Neural progenitor cell (in vitro differentiated cells): Measurements from ENCODE around the gene CTDSP2. TPM values are rescaled to one million over a fixed set of nuclear protein-coding genes. Genes with fewer than 3 reads are reported as not detected.
"Not testable (repeated sequence)": the region's sequence is repeated elsewhere in the genome, so short reads cannot be mapped to it uniquely, and the experiment has no call there.

Experiments used
- DNase-seq: peaks from one replicate; pipeline ENCODE4 v3.0.0-alpha.2; 2016; ENCODE audit warnings: low spot score
- H2AFZ ChIP-seq: fragments of 200-600 bp; sonication (generic); replicated peaks from 2 replicates; pipeline ENCODE4 v1.6.1; 2016; ENCODE audit warnings: antibody characterized with exemption
- H3F3A ChIP-seq: fragments of 200-600 bp; sonication (generic); 2 replicates; pipeline ENCODE4 v1.6.1; 2016; ENCODE audit warnings: antibody characterized with exemption, low read depth
- H3K27ac ChIP-seq: fragments of 200-600 bp; sonication (generic); 2 replicates; pipeline ENCODE4 v1.5.1; 2016; ENCODE audit warnings: mild to moderate bottlenecking
- H3K27me3 ChIP-seq: fragments of 200-600 bp; sonication (generic); 2 replicates; pipeline ENCODE4 v1.6.1; 2016; ENCODE audit warnings: mild to moderate bottlenecking, moderate library complexity
- H3K36me3 ChIP-seq: fragments of 200-600 bp; sonication (generic); 2 replicates; pipeline ENCODE4 v1.5.1; 2016
- H3K4me1 ChIP-seq: fragments of 200-600 bp; sonication (generic); 2 replicates; pipeline ENCODE4 v1.6.1; 2016; ENCODE audit warnings: mixed run types
- H3K4me2 ChIP-seq: fragments of 200-600 bp; sonication (generic); 2 replicates; pipeline ENCODE4 v1.6.1; 2016
- H3K4me3 ChIP-seq: fragments of 200-600 bp; sonication (generic); 2 replicates; pipeline ENCODE4 v1.5.1; 2016
- H3K79me2 ChIP-seq: fragments of 200-600 bp; sonication (generic); 2 replicates; pipeline ENCODE4 v1.6.1; 2016; ENCODE audit warnings: low read depth
- H3K9ac ChIP-seq: fragments of 200-600 bp; sonication (generic); 2 replicates; pipeline ENCODE4 v1.6.1; 2016
- H3K9me3 ChIP-seq: fragments of 200-600 bp; sonication (generic); 2 replicates; pipeline ENCODE4 v1.5.1; 2016; ENCODE audit warnings: low read depth
- H4K20me1 ChIP-seq: fragments of 200-600 bp; sonication (generic); 2 replicates; pipeline ENCODE4 v1.6.1; 2016; ENCODE audit warnings: low read depth
- H3K27ac Mint-ChIP-seq: 3 replicates; pipeline ENCODE4 v1.8.0; 2021; ENCODE audit warnings: mixed read lengths
- H3K27me3 Mint-ChIP-seq: 2 replicates; pipeline ENCODE4 v1.8.0; 2022; ENCODE audit warnings: low read depth, mild to moderate bottlenecking, inconsistent platforms, moderate library complexity, mixed read lengths; ENCODE audit not compliant: insufficient read depth
- H3K36me3 Mint-ChIP-seq: 3 replicates; pipeline ENCODE4 v1.8.0; 2021; ENCODE audit warnings: mixed read lengths
- H3K4me1 Mint-ChIP-seq: 3 replicates; pipeline ENCODE4 v1.8.0; 2021; ENCODE audit warnings: mixed read lengths
- H3K4me3 Mint-ChIP-seq: 3 replicates; pipeline ENCODE4 v1.8.0; 2021; ENCODE audit warnings: mild to moderate bottlenecking, moderate library complexity, mixed read lengths
- H3K9me3 Mint-ChIP-seq: 3 replicates; pipeline ENCODE4 v1.8.0; 2020; ENCODE audit warnings: mixed read lengths
- CTCF ChIP-seq: fragments of 200-600 bp; sonication (generic); IDR thresholded peaks from 2 replicates; pipeline ENCODE4 v1.5.1; 2017; ENCODE audit warnings: antibody characterized with exemption, mild to moderate bottlenecking
- EZH2 ChIP-seq: fragments of 200-600 bp; sonication (generic); IDR thresholded peaks from 2 replicates; pipeline ENCODE4 v1.6.1; 2017; ENCODE audit warnings: antibody characterized with exemption, mild to moderate bottlenecking, moderate library complexity
- EZH2phosphoT487 ChIP-seq: fragments of 200-600 bp; sonication (generic); IDR thresholded peaks from 2 replicates; pipeline ENCODE4 v1.6.1; 2017; ENCODE audit warnings: antibody characterized with exemption
- total RNA-seq: library from RNA; depleted of rRNA; stranded (reverse); fragments of >200 nt; gene quantifications from 2 replicates; pipeline ENCODE4 v1.2.3, GENCODE V29; 2015; ENCODE audit warnings: low replicate concordance

CTDSP2 gene
- total RNA-seq, 1 donor from 2014 or later, result 43.6 TPM

DNA sequence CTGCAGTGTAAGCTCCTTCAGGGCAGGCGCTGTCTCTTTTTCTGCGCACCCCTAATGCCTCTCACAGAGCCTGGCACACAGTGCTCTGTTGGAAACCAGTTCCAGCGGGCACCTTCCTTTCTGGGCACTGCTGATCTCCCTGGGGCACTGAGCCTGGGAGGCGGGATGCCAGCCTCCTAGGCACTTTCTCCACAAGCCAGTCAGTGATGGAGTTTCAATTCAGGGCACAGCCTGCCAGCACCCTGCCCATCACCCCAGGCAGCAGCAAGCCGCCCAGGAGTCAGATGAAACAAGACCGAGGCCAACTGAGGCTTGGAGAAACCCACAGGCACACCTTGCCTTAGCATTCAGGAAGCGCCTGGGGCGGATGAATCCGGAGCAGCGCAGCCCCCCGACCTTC is 5.7 kb upstream of the CTDSP2 start:
- Histone ChIP-seq H3K4me3 (peak overlapping the region; percentile 43), H2AFZ (peak overlapping the region; percentile 27), H3K9ac (no peak overlapping the region), H4K20me1 (no peaks in the 10 kb centered on the region), H3F3A (peaks cover 31% of the 10 kb centered on the region), H3K79me2 (no peaks in the 10 kb centered on the region), H3K4me1 (peaks cover 25% of the 10 kb centered on the region), H3K36me3 (no peaks in the 10 kb centered on the region), H3K4me2 (peak overlapping the region; percentile 88), H3K27me3 (peaks cover 10% of the 10 kb centered on the region), H3K27ac (no peak overlapping the region), H3K9me3 (no peaks in the 10 kb centered on the region)
- Mint-ChIP-seq H3K27me3 (peaks cover 10% of the 10 kb centered on the region), H3K9me3 (peaks cover 8% of the 10 kb centered on the region), H3K27ac (peak overlapping the region; percentile 4), H3K4me1 (peaks cover 31% of the 10 kb centered on the region), H3K4me3 (peak overlapping the region; percentile 70), H3K36me3 (no peaks in the 10 kb centered on the region)
- no peak for DNase-seq
- no peak for TF ChIP-seq CTCF
- TF ChIP-seq EZH2phosphoT487, result peak; percentile 0

GRCh38 chr12:57851552-57851951 is 5.0 kb upstream of the CTDSP2 start:
- Histone ChIP-seq H3K36me3 (no peaks in the 10 kb centered on the region), H3K4me3 (no peak overlapping the region), H3K9me3 (no peaks in the 10 kb centered on the region), H3K27ac (no peak overlapping the region), H4K20me1 (no peaks in the 10 kb centered on the region), H3K9ac (no peak overlapping the region), H3F3A (peaks cover 33% of the 10 kb centered on the region), H3K79me2 (no peaks in the 10 kb centered on the region), H3K4me2 (peak overlapping the region; percentile 88), H3K4me1 (peaks cover 25% of the 10 kb centered on the region), H3K27me3 (peaks cover 10% of the 10 kb centered on the region), H2AFZ (no peak overlapping the region)
- no peaks in the 10 kb centered on the region for H3K36me3 Mint-ChIP-seq
- no peak for TF ChIP-seq EZH2
- no peak for TF ChIP-seq CTCF
- TF ChIP-seq EZH2phosphoT487, result no peak
- no peak overlapping the region for H3K4me3 Mint-ChIP-seq
- peaks cover 10% of the 10 kb centered on the region for H3K27me3 Mint-ChIP-seq
- peaks cover 5% of the 10 kb centered on the region for H3K9me3 Mint-ChIP-seq
- no peak for DNase-seq
- peak overlapping the region; percentile 4 for H3K27ac Mint-ChIP-seq
- H3K4me1 Mint-ChIP-seq, result peaks cover 33% of the 10 kb centered on the region

- H3K27me3 ChIP-seq, result peaks cover 10% of the 10 kb centered on the region
- Mint-ChIP-seq H3K27ac (peak overlapping the region; percentile 80), H3K4me3 (no peak overlapping the region), H3K36me3 (no peaks in the 10 kb centered on the region), H3K9me3 (no peaks in the 10 kb centered on the region), H3K27me3 (peaks cover 10% of the 10 kb centered on the region), H3K4me1 (peaks cover 33% of the 10 kb centered on the region)
- TF ChIP-seq EZH2 (no peak), CTCF (no peak), EZH2phosphoT487 (no peak)
- H3K9me3 ChIP-seq, result no peaks in the 10 kb centered on the region
- peaks cover 39% of the 10 kb centered on the region for H3F3A ChIP-seq
- H3K4me3 ChIP-seq, result no peak overlapping the region
- peaks cover 3% of the 10 kb centered on the region for H3K79me2 ChIP-seq
- no peak overlapping the region for H3K4me2 ChIP-seq
- H3K27ac ChIP-seq, result no peak overlapping the region
- H3K36me3 ChIP-seq, result no peaks in the 10 kb centered on the region
- H3K9ac ChIP-seq, result no peak overlapping the region
- H4K20me1 ChIP-seq, result no peaks in the 10 kb centered on the region
- peak; percentile 17 for DNase-seq
- H3K4me1 ChIP-seq, result peaks cover 25% of the 10 kb centered on the region
- no peak overlapping the region for H2AFZ ChIP-seq
Observed at GRCh38 chr12:57850854-57851430, 4.4 kb upstream of the CTDSP2 start.

DNA sequence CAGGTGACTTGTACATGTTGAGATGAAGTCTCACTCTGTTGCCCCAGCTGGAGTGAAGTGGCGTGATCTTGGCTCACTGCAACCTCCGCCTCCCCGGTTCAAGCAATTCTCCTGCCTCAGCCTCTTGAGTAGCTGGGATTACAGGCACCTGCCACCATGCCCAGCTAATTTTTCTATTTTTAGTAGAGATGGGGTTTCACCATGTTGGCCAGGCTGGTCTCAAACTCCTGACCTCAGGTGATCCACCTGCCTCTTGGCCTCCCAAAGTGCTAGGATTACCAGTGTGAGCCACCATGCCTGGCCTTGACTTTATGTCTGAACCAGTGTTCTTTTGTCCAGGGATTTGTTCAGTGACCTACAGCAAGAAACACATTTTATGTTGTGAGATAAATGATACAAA is 2.9 kb upstream of the CTDSP2 start:
- H3F3A ChIP-seq, result peaks cover 43% of the 10 kb centered on the region
- H3K9me3 ChIP-seq, H3K36me3 Mint-ChIP-seq, H3K4me2 ChIP-seq, H3K27ac ChIP-seq, H3K4me3 Mint-ChIP-seq, H3K27ac Mint-ChIP-seq, H3K4me3 ChIP-seq, H3K9me3 Mint-ChIP-seq, H2AFZ ChIP-seq, H3K9ac ChIP-seq, DNase-seq, H3K36me3 ChIP-seq: not testable (repeated sequence)
- peaks cover 10% of the 10 kb centered on the region for H3K27me3 ChIP-seq
- H3K79me2 ChIP-seq, result peaks cover 18% of the 10 kb centered on the region
- peaks cover 26% of the 10 kb centered on the region for H3K4me1 ChIP-seq
- Mint-ChIP-seq H3K27me3 (peaks cover 11% of the 10 kb centered on the region), H3K4me1 (peaks cover 35% of the 10 kb centered on the region)
- H4K20me1 ChIP-seq, result peaks cover 15% of the 10 kb centered on the region
